H9 (cell line): ENCODE results near the gene SH2D3C. TPM values are rescaled to one million over a fixed set of nuclear protein-coding genes. Genes with fewer than 3 reads are reported as not detected.

Experiments
- DNase-seq: peaks from one replicate; pipeline ENCODE4 v3.0.0-alpha.2; 2017
- H2AFZ ChIP-seq: one replicate; pipeline ENCODE4 v1.6.1; 2013; ENCODE audit warnings: mild to moderate bottlenecking, low read length, control low read depth, moderate library complexity
- H2AK5ac ChIP-seq: 2 replicates; pipeline ENCODE4 v1.6.1; 2013; ENCODE audit warnings: low read length, control low read depth, mixed read lengths; ENCODE audit not compliant: insufficient read length
- H2BK120ac ChIP-seq: one replicate; pipeline ENCODE4 v1.6.1; 2013; ENCODE audit warnings: low read depth, mild to moderate bottlenecking, low read length, control low read depth, inconsistent platforms; ENCODE audit not compliant: poor library complexity, severe bottlenecking
- H2BK12ac ChIP-seq: 2 replicates; pipeline ENCODE4 v1.6.1; 2013; ENCODE audit warnings: low read length, control low read depth, mixed read lengths, low read depth; ENCODE audit not compliant: insufficient read length
- H2BK15ac ChIP-seq: 2 replicates; pipeline ENCODE4 v1.6.1; 2013; ENCODE audit warnings: low read depth, low read length, control low read depth
- H2BK20ac ChIP-seq: one replicate; pipeline ENCODE4 v1.6.1; 2013; ENCODE audit warnings: low read depth, mild to moderate bottlenecking, low read length, control low read depth, inconsistent platforms; ENCODE audit not compliant: poor library complexity, severe bottlenecking
- H2BK5ac ChIP-seq: 2 replicates; pipeline ENCODE4 v1.6.1; 2013; ENCODE audit warnings: low read length, control low read depth, mixed read lengths; ENCODE audit not compliant: insufficient read length
- H3K14ac ChIP-seq: 2 replicates; pipeline ENCODE4 v1.6.1; 2013; ENCODE audit warnings: low read length, control low read depth; ENCODE audit not compliant: insufficient read depth
- H3K18ac ChIP-seq: 2 replicates; pipeline ENCODE4 v1.6.1; 2013; ENCODE audit warnings: low read depth, mild to moderate bottlenecking, mixed read lengths, low read length, control low read depth; ENCODE audit not compliant: insufficient read length
- H3K23ac ChIP-seq: 2 replicates; pipeline ENCODE4 v1.6.1; 2013; ENCODE audit warnings: low read length, control low read depth, mixed read lengths, low read depth; ENCODE audit not compliant: insufficient read length
- H3K23me2 ChIP-seq: 2 replicates; pipeline ENCODE4 v1.6.1; 2013; ENCODE audit warnings: low read depth, mild to moderate bottlenecking, mixed read lengths, low read length, control low read depth; ENCODE audit not compliant: insufficient read length, poor library complexity, severe bottlenecking
- H3K27ac ChIP-seq: 2 replicates; pipeline ENCODE4 v1.5.1; 2013; ENCODE audit warnings: low read length, control low read depth, mixed read lengths, low read depth; ENCODE audit not compliant: insufficient read length
- H3K27me3 ChIP-seq: 2 replicates; pipeline ENCODE4 v1.6.1; 2013; ENCODE audit warnings: low read length, control low read depth, inconsistent platforms; ENCODE audit not compliant: insufficient read depth
- H3K4ac ChIP-seq: 2 replicates; pipeline ENCODE4 v1.6.1; 2013; ENCODE audit warnings: low read depth, mild to moderate bottlenecking, control low read depth, inconsistent platforms, low read length, moderate library complexity
- H3K4me1 ChIP-seq: 2 replicates; pipeline ENCODE4 v1.6.1; 2013; ENCODE audit warnings: low read length, control low read depth, inconsistent platforms; ENCODE audit not compliant: insufficient read depth
- H3K4me2 ChIP-seq: 2 replicates; pipeline ENCODE4 v1.6.1; 2013; ENCODE audit warnings: low read length, control low read depth, mixed read lengths; ENCODE audit not compliant: insufficient read length, insufficient read depth
- H3K56ac ChIP-seq: 2 replicates; pipeline ENCODE4 v1.6.1; 2013; ENCODE audit warnings: low read depth, mild to moderate bottlenecking, mixed read lengths, low read length, control low read depth; ENCODE audit not compliant: insufficient read length
- H3K79me1 ChIP-seq: 2 replicates; pipeline ENCODE4 v1.6.1; 2013; ENCODE audit warnings: low read depth, mild to moderate bottlenecking, moderate library complexity, low read length, control low read depth, inconsistent platforms; ENCODE audit not compliant: insufficient read depth, poor library complexity, severe bottlenecking
- H3K79me2 ChIP-seq: 2 replicates; pipeline ENCODE4 v1.6.1; 2013; ENCODE audit warnings: low read length, control low read depth, inconsistent platforms; ENCODE audit not compliant: insufficient read depth
- H3K9ac ChIP-seq: 2 replicates; pipeline ENCODE4 v1.6.1; 2013; ENCODE audit warnings: low read length, control low read depth, mixed read lengths; ENCODE audit not compliant: insufficient read length; ENCODE audit errors: extremely low read depth
- H3K9me3 ChIP-seq: one replicate; pipeline ENCODE4 v1.6.1; 2013; ENCODE audit warnings: low read depth, low read length, inconsistent platforms; ENCODE audit not compliant: control insufficient read depth
- H3T11ph ChIP-seq: one replicate; pipeline ENCODE4 v1.6.1; 2013; ENCODE audit warnings: mild to moderate bottlenecking, low read length, control low read depth, inconsistent platforms
- H4K20me1 ChIP-seq: one replicate; pipeline ENCODE4 v1.6.1; 2013; ENCODE audit not compliant: control insufficient read depth, insufficient read length, insufficient read depth
- H4K5ac ChIP-seq: 2 replicates; pipeline ENCODE4 v1.6.1; 2013; ENCODE audit warnings: low read depth, mild to moderate bottlenecking, mixed read lengths, low read length, control low read depth; ENCODE audit not compliant: insufficient read length
- H4K8ac ChIP-seq: replicated peaks from 2 replicates; pipeline ENCODE4 v1.6.1; 2013; ENCODE audit warnings: low read length, control low read depth, mixed read lengths, low read depth; ENCODE audit not compliant: insufficient read length
- H4K91ac ChIP-seq: 2 replicates; pipeline ENCODE4 v1.6.1; 2013; ENCODE audit warnings: low read depth, mild to moderate bottlenecking, moderate library complexity, mixed read lengths, low read length, control low read depth; ENCODE audit not compliant: insufficient read length
- H3K27ac Mint-ChIP-seq, 3 experiments: 2 replicates in 2 of 3; 3 replicates in 1 of 3; pipeline ENCODE4 v1.8.0; 2020 to 2021; ENCODE audit warnings: mixed read lengths in 3 of 3, mild to moderate bottlenecking in 1 of 3, moderate library complexity in 1 of 3
- H3K27me3 Mint-ChIP-seq: 2 replicates; pipeline ENCODE4 v1.8.0; 2021; ENCODE audit warnings: low read depth, mild to moderate bottlenecking, moderate library complexity, mixed read lengths
- H3K36me3 Mint-ChIP-seq, 3 experiments: 2 replicates in 2 of 3; 3 replicates in 1 of 3; pipeline ENCODE4 v1.8.0; 2020 to 2021; ENCODE audit warnings: low read depth in 3 of 3, mixed read lengths in 3 of 3; ENCODE audit not compliant: insufficient read depth in 1 of 3
- H3K4me1 Mint-ChIP-seq, 2 experiments: 2 replicates each; pipeline ENCODE4 v1.8.0; 2020; ENCODE audit warnings: mixed read lengths in 2 of 2
- H3K4me3 Mint-ChIP-seq, 2 experiments: 2 replicates in 1 of 2; 3 replicates in 1 of 2; pipeline ENCODE4 v1.8.0; 2020 to 2021; ENCODE audit warnings: mild to moderate bottlenecking in 2 of 2, mixed read lengths in 2 of 2, moderate library complexity in 1 of 2
- H3K9me3 Mint-ChIP-seq, 2 experiments: 2 replicates in 1 of 2; 3 replicates in 1 of 2; pipeline ENCODE4 v1.8.0; 2020; ENCODE audit warnings: mild to moderate bottlenecking in 2 of 2, mixed read lengths in 2 of 2, moderate library complexity in 1 of 2
- CTCF ChIP-seq: fragments of 200-600 bp; sonication (generic); conservative IDR thresholded peaks from 3 replicates; pipeline ENCODE4 v1.8.0; 2021; ENCODE audit warnings: antibody characterized with exemption, mild to moderate bottlenecking
- WGBS: extraction: QIAGEN DNeasy Blood & Tissue Kit; methylation state at CpG from one replicate; pipeline ENCODE4 v1.1.7; 2013; ENCODE audit warnings: missing lambda C conversion rate, low lambda C conversion rate, mixed read lengths; ENCODE audit not compliant: insufficient read length; ENCODE audit errors: extremely low coverage; 5-methylcytosine and 5-hydroxymethylcytosine counted together
- total RNA-seq: library from RNA; stranded (reverse); gene quantifications from 2 replicates; pipeline ENCODE4 v1.2.1, GENCODE V29; 2021

SH2D3C gene
- total RNA-seq, 1 experiment from 2014 or later = 1.7 TPM

- Histone ChIP-seq H3T11ph (no peak overlapping the region), H3K14ac (no peak overlapping the region), H3K9me3 (no peaks in the 10 kb centered on the region), H3K27ac (no peak overlapping the region), H2AK5ac (no peak overlapping the region), H4K5ac (no peak overlapping the region), H2BK5ac (no peak overlapping the region), H3K56ac (no peak overlapping the region), H3K79me2 (no peaks in the 10 kb centered on the region), H2BK12ac (no peak overlapping the region), H3K27me3 (no peaks in the 10 kb centered on the region), H3K79me1 (no peaks in the 10 kb centered on the region), H3K9ac (no peak overlapping the region), H2AFZ (no peak overlapping the region), H3K4ac (no peak overlapping the region), H3K18ac (no peak overlapping the region), H2BK15ac (no peak overlapping the region), H4K20me1 (no peaks in the 10 kb centered on the region), H2BK120ac (no peak overlapping the region), H3K23ac (no peak overlapping the region), H2BK20ac (no peak overlapping the region), H4K8ac (no peak overlapping the region), H3K4me2 (no peak overlapping the region), H3K4me1 (no peaks in the 10 kb centered on the region; the same call in 1 of the 2 replicates), H3K23me2 (no peaks in the 10 kb centered on the region), H4K91ac (no peak overlapping the region)
- Mint-ChIP-seq H3K4me3 (no peak overlapping the region; a peak in 1 of 5 replicates), H3K27me3 (peaks cover 7% of the 10 kb centered on the region), H3K27ac (no peak overlapping the region), H3K36me3 (no peaks in the 10 kb centered on the region; a peak in 1 of 7 replicates), H3K4me1 (peaks cover 17 to 40% of the 10 kb centered on the region in 2 experiments), H3K9me3 (peaks cover 0 to 2% of the 10 kb centered on the region in 2 experiments; a peak in 1 of 5 replicates)
- WGBS = no CpG with 5 or more reads among the region's 5 CpGs
- DNase-seq = no peak
- TF ChIP-seq CTCF = peak; percentile 43; the same call in 2 of the 3 replicates
These were observed 70.7 kb downstream of the SH2D3C start for GRCh38 chr9:127707766-127708165.
